ENCODE measurements around the gene ZBTB39.

The ZBTB39 gene

DNA sequence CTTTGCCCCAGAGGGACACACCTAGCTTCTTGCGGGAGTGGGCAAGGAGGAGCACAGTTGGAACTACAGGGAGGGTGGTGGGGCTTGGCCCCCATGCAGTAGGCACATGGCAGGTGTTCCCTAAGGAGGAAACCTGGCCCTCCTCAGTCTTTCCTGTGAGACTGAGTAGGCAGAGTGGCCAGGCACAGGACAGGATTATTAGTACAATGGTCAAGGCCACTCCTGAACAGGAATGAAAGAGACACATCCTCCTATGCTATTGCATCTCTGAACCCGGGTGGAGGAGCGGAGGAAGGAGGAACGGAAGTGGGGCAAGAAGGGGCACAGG, 42.7 kb upstream of the ZBTB39 start:
- no peak overlapping the region for H3K4me3 ChIP-seq (ENCODE audit: control insufficient read depth in 1 of 7, extremely low read depth in 1 of 7, insufficient read depth in 4 of 7, low read depth in 2 of 7, low read length in 6 of 7)
- peaks cover 0 to 28% (median 7%) of the 10 kb centered on the region in 4 experiments for H3K4me1 ChIP-seq (ENCODE audit: control extremely low read depth in 1 of 4, control insufficient read depth in 4 of 4, insufficient read depth in 4 of 4, low read length in 3 of 4)
- 82% methylated on average over 3 of the region's 4 CpGs for WGBS (ENCODE audit: insufficient coverage)
- H3K9me3 ChIP-seq (ENCODE audit: control extremely low read depth in 1 of 5, control insufficient read depth in 4 of 5, insufficient read depth in 2 of 5, low read depth in 1 of 5, low read length in 4 of 5): no peaks in the 10 kb centered on the region
- no peak for DNase-seq
- no peak overlapping the region for H3K27ac ChIP-seq (ENCODE audit: insufficient read depth in 1 of 2, low read depth in 1 of 2, low read length in 2 of 2, poor library complexity in 1 of 2, severe bottlenecking in 2 of 2)
- H3K27me3 ChIP-seq (replicated peaks in 2 of 5; ENCODE audit: control insufficient read depth in 4 of 5, insufficient read depth in 5 of 5, low read length in 4 of 5): no peaks in the 10 kb centered on the region
- ChIA-PET CTCF (interaction anchor here (0.7 to 4.4 kb wide), 6 partner anchors 8 to 75 kb away, joined by 3 to 25 read pairs (median 6); no protein-coding TSS in a partner anchor), POLR2A (no interaction called here)
- H3K36me3 ChIP-seq (ENCODE audit: control insufficient read depth in 4 of 4, insufficient read depth in 4 of 4, low read length in 3 of 4): no peaks in the 10 kb centered on the region

DNA sequence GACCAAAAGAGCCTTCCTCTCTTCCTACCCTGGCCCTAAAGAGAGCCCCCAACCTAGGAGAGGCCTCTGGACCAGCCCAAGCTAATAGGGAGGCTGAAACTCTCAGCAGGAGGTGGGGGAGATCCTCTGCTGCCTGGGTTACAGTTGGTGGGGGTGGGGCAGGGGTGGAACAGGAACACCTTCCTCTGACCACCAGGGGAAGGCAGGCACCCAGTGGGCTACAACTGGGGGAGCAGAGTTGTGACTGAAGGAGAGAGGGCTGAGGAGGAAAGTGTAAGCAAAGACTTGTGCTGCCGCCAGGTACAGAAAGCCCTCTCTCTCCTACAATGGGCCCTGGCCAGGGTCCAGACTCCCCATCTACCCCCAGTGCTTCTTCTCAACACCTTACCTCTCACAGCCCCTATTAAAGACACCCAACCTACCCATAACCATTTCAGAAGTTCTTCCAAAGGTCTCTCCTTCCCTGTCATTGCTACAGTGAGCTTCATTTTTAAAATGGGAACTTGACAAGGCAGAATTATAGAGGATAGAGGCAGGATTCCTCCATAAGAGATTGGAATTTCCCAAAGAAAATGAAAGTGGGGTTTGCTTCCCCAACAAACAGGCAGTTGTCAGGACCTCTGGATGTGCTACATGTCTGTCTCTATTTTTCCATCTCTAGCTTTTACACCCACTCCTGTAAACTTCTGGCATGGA, 42.2 kb upstream of the ZBTB39 start:
- Histone ChIP-seq H3K4me1 (ENCODE audit: control extremely low read depth in 1 of 4, control insufficient read depth in 4 of 4, insufficient read depth in 4 of 4, low read length in 3 of 4) (peaks cover 0 to 28% (median 7%) of the 10 kb centered on the region in 4 experiments), H3K4me3 (ENCODE audit: control insufficient read depth in 1 of 7, extremely low read depth in 1 of 7, insufficient read depth in 4 of 7, low read depth in 2 of 7, low read length in 6 of 7) (no peak overlapping the region), H3K27ac (ENCODE audit: insufficient read depth in 1 of 2, low read depth in 1 of 2, low read length in 2 of 2, poor library complexity in 1 of 2, severe bottlenecking in 2 of 2) (no peak overlapping the region), H3K36me3 (ENCODE audit: control insufficient read depth in 4 of 4, insufficient read depth in 4 of 4, low read length in 3 of 4) (no peaks in the 10 kb centered on the region), H3K27me3 (replicated peaks in 2 of 5; ENCODE audit: control insufficient read depth in 4 of 5, insufficient read depth in 5 of 5, low read length in 4 of 5) (no peaks in the 10 kb centered on the region), H3K9me3 (ENCODE audit: control extremely low read depth in 1 of 5, control insufficient read depth in 4 of 5, insufficient read depth in 2 of 5, low read depth in 1 of 5, low read length in 4 of 5) (no peaks in the 10 kb centered on the region)
- POLR2A ChIA-PET: no interaction called here
- WGBS (ENCODE audit: insufficient coverage): no CpG with 5 or more reads among the region's 1 CpG
- DNase-seq: no peak
- CTCF ChIA-PET: interaction anchor here (0.8 to 4.4 kb wide), 8 partner anchors 8 to 74 kb away, joined by 3 to 25 read pairs (median 5); no protein-coding TSS in a partner anchor

DNA sequence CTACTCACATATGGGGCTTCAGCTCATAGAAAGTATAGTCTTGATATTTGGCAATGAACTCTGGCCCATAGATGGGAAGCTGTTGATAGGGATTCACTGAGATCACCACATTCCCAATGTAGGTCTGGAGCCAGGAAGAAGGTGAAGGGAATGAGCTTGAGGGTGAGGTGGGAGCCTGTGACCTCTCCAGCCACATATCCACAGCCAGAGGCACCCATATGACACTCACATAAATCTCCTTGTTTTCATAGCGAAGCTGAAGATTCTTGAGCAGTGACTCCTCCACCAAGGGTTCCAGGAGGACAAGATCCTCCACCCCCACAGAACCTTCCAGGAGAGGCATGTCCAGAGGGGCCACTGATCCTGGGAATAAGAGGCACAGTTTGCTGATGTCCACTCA, 41.6 kb upstream of the ZBTB39 start:
- no peaks in the 10 kb centered on the region for H3K36me3 ChIP-seq (ENCODE audit: control insufficient read depth in 4 of 4, insufficient read depth in 4 of 4, low read length in 3 of 4)
- H3K4me1 ChIP-seq (ENCODE audit: control extremely low read depth in 1 of 4, control insufficient read depth in 4 of 4, insufficient read depth in 4 of 4, low read length in 3 of 4): peaks cover 0 to 28% (median 7%) of the 10 kb centered on the region in 4 experiments
- H3K4me3 ChIP-seq (ENCODE audit: control insufficient read depth in 1 of 7, extremely low read depth in 1 of 7, insufficient read depth in 4 of 7, low read depth in 2 of 7, low read length in 6 of 7): no peak overlapping the region
- no peaks in the 10 kb centered on the region for H3K27me3 ChIP-seq (replicated peaks in 2 of 5; ENCODE audit: control insufficient read depth in 4 of 5, insufficient read depth in 5 of 5, low read length in 4 of 5)
- no peaks in the 10 kb centered on the region for H3K9me3 ChIP-seq (ENCODE audit: control extremely low read depth in 1 of 5, control insufficient read depth in 4 of 5, insufficient read depth in 2 of 5, low read depth in 1 of 5, low read length in 4 of 5)
- ChIA-PET CTCF (interaction anchor here (0.8 to 4.4 kb wide), 8 partner anchors 11 to 125 kb away, joined by 3 to 25 read pairs (median 5); no protein-coding TSS in a partner anchor), POLR2A (no interaction called here)
- DNase-seq: no peak
- H3K27ac ChIP-seq (ENCODE audit: insufficient read depth in 1 of 2, low read depth in 1 of 2, low read length in 2 of 2, poor library complexity in 1 of 2, severe bottlenecking in 2 of 2): no peak overlapping the region
- WGBS (ENCODE audit: insufficient coverage): no CpG with 5 or more reads among the region's 1 CpG

DNA sequence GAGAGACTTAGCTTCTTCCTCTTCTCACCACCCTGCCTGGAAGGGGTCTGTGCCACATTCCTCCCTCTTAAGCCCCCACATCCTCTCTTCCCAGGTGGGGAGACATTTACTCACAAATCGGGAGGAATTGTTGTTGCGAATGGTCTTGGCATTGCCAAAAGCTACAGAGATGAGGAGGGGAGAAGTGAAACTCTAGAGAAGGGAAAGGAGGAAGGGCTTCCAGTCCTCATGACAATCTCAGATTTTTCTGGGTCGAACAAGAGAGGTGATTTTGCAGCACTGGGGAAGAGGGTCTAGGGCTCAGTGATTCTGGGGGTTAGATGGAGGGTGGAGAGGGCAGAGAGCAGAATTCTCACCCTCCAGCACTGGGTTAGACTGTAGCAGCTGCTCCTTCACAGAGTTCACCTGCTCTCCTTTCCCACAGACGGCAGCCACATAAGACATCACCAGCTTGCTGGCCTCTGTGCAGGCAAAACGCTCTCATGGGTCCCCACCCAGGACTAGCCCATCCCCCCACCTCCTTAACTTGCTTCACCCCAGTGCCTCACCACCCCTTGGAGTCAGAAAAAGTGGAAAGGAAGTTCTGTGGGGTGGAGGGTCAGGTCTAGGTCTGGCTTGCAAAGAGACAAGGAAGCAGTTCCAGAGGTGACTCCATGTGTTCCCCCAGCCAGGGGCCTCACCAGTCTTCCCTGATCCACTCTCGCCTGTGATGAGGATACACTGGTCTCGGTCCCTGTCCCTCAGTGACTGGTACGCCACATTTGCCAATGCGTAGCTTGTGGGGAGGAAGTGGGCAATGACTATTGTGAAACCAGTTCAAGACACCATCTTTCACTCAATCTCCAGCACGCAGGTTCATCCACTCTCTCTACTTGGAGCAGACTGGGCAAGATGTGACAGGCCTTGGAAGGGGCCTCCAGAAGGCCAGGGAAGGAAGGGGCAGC, 40.9 kb upstream of the ZBTB39 start:
- 68% methylated on average over 3 of the region's 10 CpGs for WGBS (ENCODE audit: insufficient coverage)
- Histone ChIP-seq H3K27me3 (replicated peaks in 2 of 5; ENCODE audit: control insufficient read depth in 4 of 5, insufficient read depth in 5 of 5, low read length in 4 of 5) (no peaks in the 10 kb centered on the region), H3K4me1 (ENCODE audit: control extremely low read depth in 1 of 4, control insufficient read depth in 4 of 4, insufficient read depth in 4 of 4, low read length in 3 of 4) (peaks cover 0 to 28% (median 7%) of the 10 kb centered on the region in 4 experiments), H3K4me3 (ENCODE audit: control insufficient read depth in 1 of 7, extremely low read depth in 1 of 7, insufficient read depth in 4 of 7, low read depth in 2 of 7, low read length in 6 of 7) (no peak overlapping the region), H3K36me3 (ENCODE audit: control insufficient read depth in 4 of 4, insufficient read depth in 4 of 4, low read length in 3 of 4) (no peaks in the 10 kb centered on the region), H3K27ac (ENCODE audit: insufficient read depth in 1 of 2, low read depth in 1 of 2, low read length in 2 of 2, poor library complexity in 1 of 2, severe bottlenecking in 2 of 2) (no peak overlapping the region), H3K9me3 (ENCODE audit: control extremely low read depth in 1 of 5, control insufficient read depth in 4 of 5, insufficient read depth in 2 of 5, low read depth in 1 of 5, low read length in 4 of 5) (no peaks in the 10 kb centered on the region)
- peak in 2 of 3 donors; percentile 42 to 53 for DNase-seq
- ChIA-PET POLR2A (no interaction called here), CTCF (interaction anchor here (0.5 to 4.4 kb wide), 10 partner anchors 10 to 197 kb away, joined by 3 to 25 read pairs (median 4); no protein-coding TSS in a partner anchor)

DNA sequence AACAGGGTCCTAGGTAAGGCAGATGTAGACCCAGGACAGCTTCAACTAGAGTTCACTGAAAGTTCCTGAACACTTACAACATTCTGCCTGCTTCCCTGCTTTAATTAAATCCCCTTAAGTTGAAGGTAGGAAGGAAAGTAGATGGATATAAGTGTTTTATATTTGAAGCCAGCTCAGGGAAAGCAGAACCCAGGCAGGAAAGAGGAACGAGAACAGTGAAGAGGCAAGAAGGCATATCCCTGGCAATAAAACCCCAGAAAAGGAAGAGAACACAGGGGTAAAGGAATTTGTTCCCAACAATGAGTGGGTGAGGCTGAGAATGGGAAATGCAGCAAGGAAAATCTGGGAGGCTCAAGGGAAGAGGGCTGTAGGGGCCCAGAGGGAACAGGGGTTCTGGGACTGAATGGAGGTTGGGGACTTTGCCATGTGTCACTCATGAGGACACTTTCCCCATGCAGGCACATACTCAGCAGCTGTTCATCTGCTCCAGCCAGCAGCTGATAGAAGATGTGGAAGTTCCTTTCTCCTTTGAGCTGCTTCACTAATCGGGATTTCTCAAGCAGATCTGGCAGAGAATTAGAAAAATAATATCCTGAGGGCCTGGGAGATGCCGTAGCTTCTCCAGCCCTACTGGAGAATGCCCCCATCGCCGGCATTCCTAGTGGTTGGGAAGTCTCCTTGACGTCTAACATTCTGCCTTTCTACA, 39.9 kb upstream of the ZBTB39 start:
- POLR2A ChIA-PET: no interaction called here
- H3K4me3 ChIP-seq (ENCODE audit: control insufficient read depth in 1 of 7, extremely low read depth in 1 of 7, insufficient read depth in 4 of 7, low read depth in 2 of 7, low read length in 6 of 7): no peak overlapping the region
- peaks cover 0 to 29% (median 7%) of the 10 kb centered on the region in 4 experiments for H3K4me1 ChIP-seq (ENCODE audit: control extremely low read depth in 1 of 4, control insufficient read depth in 4 of 4, insufficient read depth in 4 of 4, low read length in 3 of 4)
- CTCF ChIA-PET: interaction anchor here (0.6 to 4.4 kb wide), 5 partner anchors 13 to 38 kb away, joined by 3 to 25 read pairs (median 8); no protein-coding TSS in a partner anchor
- H3K27ac ChIP-seq (ENCODE audit: insufficient read depth in 1 of 2, low read depth in 1 of 2, low read length in 2 of 2, poor library complexity in 1 of 2, severe bottlenecking in 2 of 2): no peak overlapping the region
- 80% methylated on average over 6 of the region's 6 CpGs for WGBS (ENCODE audit: insufficient coverage)
- DNase-seq: no peak
- no peaks in the 10 kb centered on the region for H3K27me3 ChIP-seq (replicated peaks in 2 of 5; ENCODE audit: control insufficient read depth in 4 of 5, insufficient read depth in 5 of 5, low read length in 4 of 5)
- no peaks in the 10 kb centered on the region for H3K36me3 ChIP-seq (ENCODE audit: control insufficient read depth in 4 of 4, insufficient read depth in 4 of 4, low read length in 3 of 4)
- no peaks in the 10 kb centered on the region for H3K9me3 ChIP-seq (ENCODE audit: control extremely low read depth in 1 of 5, control insufficient read depth in 4 of 5, insufficient read depth in 2 of 5, low read depth in 1 of 5, low read length in 4 of 5)

DNA sequence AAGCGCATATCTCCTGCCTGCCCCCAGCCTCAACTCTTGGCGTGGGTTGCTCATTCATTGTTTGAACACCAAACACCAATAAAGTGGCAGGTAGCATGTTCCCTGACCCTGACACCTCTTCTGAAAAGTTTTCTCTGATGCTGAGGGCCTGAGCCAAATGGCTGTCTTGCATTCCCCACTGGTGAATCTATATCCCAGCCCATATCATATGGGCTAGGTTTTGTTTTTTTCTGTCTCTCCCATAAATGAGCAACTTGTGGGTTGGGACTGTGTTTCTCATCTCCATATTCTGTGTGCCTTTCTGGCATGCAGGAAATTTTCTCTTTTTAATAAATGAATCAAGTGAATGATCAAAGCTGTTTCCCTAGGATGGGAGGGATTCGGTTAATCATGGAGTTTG, 38.5 kb upstream of the ZBTB39 start:
- H3K36me3 ChIP-seq (ENCODE audit: control insufficient read depth in 4 of 4, insufficient read depth in 4 of 4, low read length in 3 of 4): no peaks in the 10 kb centered on the region
- ChIA-PET POLR2A (no interaction called here), CTCF (interaction anchor here (0.7 to 2.1 kb wide), 3 partner anchors 12 to 20 kb away, joined by 3 to 8 read pairs (median 3); no protein-coding TSS in a partner anchor)
- WGBS (ENCODE audit: insufficient coverage): 100% methylated on average over 2 of the region's 3 CpGs
- no peak for DNase-seq
- no peaks in the 10 kb centered on the region for H3K27me3 ChIP-seq (replicated peaks in 2 of 5; ENCODE audit: control insufficient read depth in 4 of 5, insufficient read depth in 5 of 5, low read length in 4 of 5)
- no peak overlapping the region for H3K4me3 ChIP-seq (ENCODE audit: control insufficient read depth in 1 of 7, extremely low read depth in 1 of 7, insufficient read depth in 4 of 7, low read depth in 2 of 7, low read length in 6 of 7)
- peaks cover 0 to 36% (median 7%) of the 10 kb centered on the region in 4 experiments for H3K4me1 ChIP-seq (ENCODE audit: control extremely low read depth in 1 of 4, control insufficient read depth in 4 of 4, insufficient read depth in 4 of 4, low read length in 3 of 4)
- no peak overlapping the region for H3K27ac ChIP-seq (ENCODE audit: insufficient read depth in 1 of 2, low read depth in 1 of 2, low read length in 2 of 2, poor library complexity in 1 of 2, severe bottlenecking in 2 of 2)
- H3K9me3 ChIP-seq (ENCODE audit: control extremely low read depth in 1 of 5, control insufficient read depth in 4 of 5, insufficient read depth in 2 of 5, low read depth in 1 of 5, low read length in 4 of 5): no peaks in the 10 kb centered on the region

Measured in common myeloid progenitor, CD34-positive (primary cell).